Gastrocnemius medialis (tissue), 4 donors: ENCODE results near the gene ATXN10. TPM values are rescaled to one million over a fixed set of nuclear protein-coding genes. Genes with fewer than 3 reads are reported as not detected.
A peak's percentile ranks its signal among the peaks of the same experiment; 100 is the strongest.

Experiments
- ATAC-seq, 2 donors: fragments of 150-250 bp; one replicate each; pipeline ENCODE4 v1.9.1; 2016
- DNase-seq, 2 donors: peaks; one replicate each; pipeline ENCODE4 v3.0.0-alpha.2; 2019
- H3K27ac ChIP-seq, 4 donors: fragments of 200-600 bp; sonication (generic); 1 replicate in 1 of 4; 2 replicates in 3 of 4; pipeline ENCODE4 v1.5.1; 2016 to 2018; ENCODE audit warnings: mild to moderate bottlenecking in 2 of 4, moderate library complexity in 1 of 4
- H3K27me3 ChIP-seq, 3 donors: fragments of 200-600 bp; sonication (generic) in 2 of 3; 1 replicate in 1 of 3; 2 replicates in 2 of 3; pipeline versions ENCODE4 v1.5.1 to v1.6.0; 2016 to 2019; ENCODE audit warnings: mild to moderate bottlenecking in 1 of 3, moderate library complexity in 1 of 3
- H3K36me3 ChIP-seq, 2 donors: fragments of 200-600 bp; sonication (generic) in 1 of 2; one replicate each; pipeline ENCODE4 v1.5.1; 2017 to 2018
- H3K4me1 ChIP-seq, 2 donors: fragments of 200-600 bp; sonication (generic) in 1 of 2; one replicate each; pipeline ENCODE4 v1.5.1; 2016 to 2017; ENCODE audit warnings: mild to moderate bottlenecking in 2 of 2
- H3K4me3 ChIP-seq, 4 donors: fragments of 200-600 bp; sonication (generic) in 3 of 4; 1 replicate in 1 of 4; 2 replicates in 3 of 4; pipeline ENCODE4 v1.5.1; 2016 to 2019; ENCODE audit warnings: mild to moderate bottlenecking in 2 of 4
- H3K9me3 ChIP-seq, 3 donors: fragments of 200-600 bp; sonication (generic) in 2 of 3; 1 replicate in 1 of 3; 2 replicates in 2 of 3; pipeline ENCODE4 v1.5.1; 2016 to 2019
- POLR2A ChIP-seq, 2 donors: fragments of 450-650 bp; IDR thresholded peaks; one replicate each; pipeline ENCODE4 v1.6.1; 2017; ENCODE audit warnings: antibody characterized with exemption in 2 of 2, mild to moderate bottlenecking in 2 of 2, moderate library complexity in 2 of 2
- in situ Hi-C, 4 donors: fragments of 200-750 bp; cut with MboI; loops; one replicate each; pipeline versions ENCODE4 v1.15.0 to v1.8.0; 2017; ENCODE audit warnings: low sequenced_read_pairs in 4 of 4
- intact Hi-C: fragments of 100-400 bp; cut with DNase I; formaldehyde crosslinking; loops from one replicate; pipeline ENCODE4 v1.15.1; 2023; ENCODE audit warnings: low total_unique reads
- total RNA-seq, 4 donors: library from RNA; depleted of rRNA; stranded (reverse); fragments of >200 nt; gene quantifications; one replicate each; pipeline versions ENCODE4 v1.1.0 to v1.2.3, GENCODE V29; 2016
- TF ChIP-seq, protein P1 (sequence below), 5 experiments: fragments of 450-650 bp in 3 of 5; fragments of 200-600 bp in 2 of 5; sonication (generic) in 2 of 5; IDR thresholded peaks in 4 of 5; conservative IDR thresholded peaks in 1 of 5; 1 replicate in 4 of 5; 2 replicates in 1 of 5; pipeline ENCODE4 v1.5.1; 2016 to 2019; ENCODE audit warnings: antibody characterized with exemption in 5 of 5, mild to moderate bottlenecking in 3 of 5, moderate library complexity in 3 of 5

ATXN10 gene
- total RNA-seq, 4 donors from 2014 or later = 52.9 to 98.9 (median 78.5) TPM

DNA sequence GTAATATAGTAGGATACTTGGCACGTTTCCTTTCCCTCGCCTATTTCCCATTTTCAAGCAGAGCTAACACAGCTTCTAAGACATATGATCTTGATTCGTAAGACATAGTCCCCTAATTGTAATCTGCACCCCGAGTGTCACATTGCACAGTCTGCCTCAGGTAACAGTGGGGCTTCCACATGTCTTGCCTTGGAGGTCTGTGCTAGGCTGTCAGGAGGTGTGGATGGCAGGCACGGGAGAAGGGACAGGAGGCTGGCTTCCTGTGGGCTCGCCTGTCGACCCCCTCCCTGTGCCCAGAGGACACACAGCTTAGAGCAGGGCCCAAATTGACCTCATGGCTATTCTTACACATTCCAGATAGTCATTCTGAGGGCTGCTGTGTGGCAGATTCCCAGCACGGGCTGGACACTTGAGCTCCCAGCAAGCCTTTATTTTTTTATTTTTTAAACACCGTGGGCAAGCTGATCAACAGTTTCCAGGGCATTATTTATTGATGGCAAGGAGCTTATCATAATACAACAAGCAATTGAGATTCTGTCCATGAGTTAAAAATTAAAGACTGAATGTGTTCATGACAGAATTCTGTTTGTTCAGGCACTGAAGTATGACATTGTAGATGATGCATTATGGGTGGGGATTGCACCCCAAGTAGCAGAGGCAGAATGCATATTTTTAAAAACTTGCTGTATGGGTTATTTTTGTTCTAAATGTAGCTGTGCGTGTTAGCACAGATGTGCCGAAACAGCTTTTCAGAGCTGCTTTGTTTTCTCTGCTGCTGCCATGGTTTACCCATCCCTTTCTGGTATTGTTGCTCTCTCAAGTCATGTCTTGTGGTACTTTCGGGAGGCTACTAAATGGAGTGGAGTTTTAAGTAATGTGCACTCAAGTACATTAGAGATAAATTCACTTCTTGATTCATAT is 113.0 kb downstream of the ATXN10 start:
- peaks cover 31 to 33% of the 10 kb centered on the region in 2 donors for H3K4me1 ChIP-seq
- no peaks in the 10 kb centered on the region for H3K27me3 ChIP-seq
- no peaks in the 10 kb centered on the region for H3K36me3 ChIP-seq
- in situ Hi-C loops = no loop called here
- no peak for TF ChIP-seq POLR2A (IDR thresholded peaks at IDR 0.05)
- TF ChIP-seq, protein P1, sequence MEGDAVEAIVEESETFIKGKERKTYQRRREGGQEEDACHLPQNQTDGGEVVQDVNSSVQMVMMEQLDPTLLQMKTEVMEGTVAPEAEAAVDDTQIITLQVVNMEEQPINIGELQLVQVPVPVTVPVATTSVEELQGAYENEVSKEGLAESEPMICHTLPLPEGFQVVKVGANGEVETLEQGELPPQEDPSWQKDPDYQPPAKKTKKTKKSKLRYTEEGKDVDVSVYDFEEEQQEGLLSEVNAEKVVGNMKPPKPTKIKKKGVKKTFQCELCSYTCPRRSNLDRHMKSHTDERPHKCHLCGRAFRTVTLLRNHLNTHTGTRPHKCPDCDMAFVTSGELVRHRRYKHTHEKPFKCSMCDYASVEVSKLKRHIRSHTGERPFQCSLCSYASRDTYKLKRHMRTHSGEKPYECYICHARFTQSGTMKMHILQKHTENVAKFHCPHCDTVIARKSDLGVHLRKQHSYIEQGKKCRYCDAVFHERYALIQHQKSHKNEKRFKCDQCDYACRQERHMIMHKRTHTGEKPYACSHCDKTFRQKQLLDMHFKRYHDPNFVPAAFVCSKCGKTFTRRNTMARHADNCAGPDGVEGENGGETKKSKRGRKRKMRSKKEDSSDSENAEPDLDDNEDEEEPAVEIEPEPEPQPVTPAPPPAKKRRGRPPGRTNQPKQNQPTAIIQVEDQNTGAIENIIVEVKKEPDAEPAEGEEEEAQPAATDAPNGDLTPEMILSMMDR (IDR thresholded peaks at IDR 0.05 in 4 of 5, conservative IDR thresholded peaks at IDR 0.05 in 1 of 5) = no peak
- H3K27ac ChIP-seq = peak overlapping the region in 3 of 4 donors; percentile 17 to 62 (median 52)
- peak in 1 of 2 donors; percentile 16 for DNase-seq
- H3K4me3 ChIP-seq = no peak overlapping the region
- H3K9me3 ChIP-seq = no peaks in the 10 kb centered on the region
- intact Hi-C loops = no loop called here
- peak; percentile 18 to 45 for ATAC-seq

DNA sequence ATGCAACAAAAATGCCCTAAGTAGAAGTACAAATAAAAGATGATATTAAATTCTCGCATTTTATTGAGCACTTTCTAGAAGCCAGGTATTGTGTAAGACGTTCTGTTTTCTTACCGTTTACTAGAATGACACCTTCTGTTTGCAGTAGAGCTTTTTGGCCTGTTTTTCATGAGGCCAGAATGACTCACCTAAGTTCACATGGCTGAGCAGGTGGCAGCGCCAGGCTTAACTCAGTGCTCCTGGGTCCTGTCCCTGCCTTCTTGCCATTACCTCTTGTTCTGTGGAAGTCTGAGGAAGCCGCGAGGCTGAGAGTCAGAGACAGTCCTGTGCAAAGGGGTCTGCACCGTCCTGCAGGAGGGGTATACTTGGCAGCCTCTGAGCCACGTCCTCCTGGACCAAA is 113.8 kb downstream of the ATXN10 start:
- no peak overlapping the region for H3K4me3 ChIP-seq
- DNase-seq = peak; percentile 45 to 60
- peak overlapping the region in 1 of 4 donors; percentile 62 for H3K27ac ChIP-seq
- H3K27me3 ChIP-seq = no peaks in the 10 kb centered on the region
- in situ Hi-C loops = no loop called here
- peak; percentile 86 to 88 for ATAC-seq
- intact Hi-C loops = no loop called here
- no peaks in the 10 kb centered on the region for H3K36me3 ChIP-seq
- no peak for TF ChIP-seq POLR2A (IDR thresholded peaks at IDR 0.05)
- TF ChIP-seq, protein P1 (IDR thresholded peaks at IDR 0.05 in 4 of 5, conservative IDR thresholded peaks at IDR 0.05 in 1 of 5) = no peak
- H3K9me3 ChIP-seq = no peaks in the 10 kb centered on the region
- peaks cover 31 to 33% of the 10 kb centered on the region in 2 donors for H3K4me1 ChIP-seq

DNA sequence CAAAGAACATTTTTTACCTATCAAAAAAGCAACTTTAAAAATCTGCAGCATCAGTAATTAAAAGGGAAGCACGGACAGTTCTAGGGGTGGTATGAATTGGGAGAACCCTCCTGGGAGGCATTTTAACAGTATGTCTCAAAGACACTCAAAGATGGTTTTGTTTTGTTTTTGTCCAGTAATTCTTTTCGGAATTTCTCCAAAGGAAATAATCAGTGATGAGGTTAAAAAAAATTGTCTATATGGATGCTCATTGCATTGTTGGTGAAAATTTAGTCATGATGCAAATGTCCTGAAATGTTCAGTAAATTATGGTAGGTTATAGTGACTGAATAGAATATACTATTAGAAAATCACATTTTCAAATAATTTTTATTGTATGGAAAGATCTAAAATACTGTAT is 115.1 kb downstream of the ATXN10 start:
- TF ChIP-seq, protein P1 (IDR thresholded peaks at IDR 0.05 in 4 of 5, conservative IDR thresholded peaks at IDR 0.05 in 1 of 5) = no peak
- no peak for TF ChIP-seq POLR2A (IDR thresholded peaks at IDR 0.05)
- Histone ChIP-seq H3K4me3 (no peak overlapping the region), H3K27ac (no peak overlapping the region), H3K36me3 (no peaks in the 10 kb centered on the region), H3K9me3 (no peaks in the 10 kb centered on the region), H3K4me1 (peaks cover 31 to 33% of the 10 kb centered on the region in 2 donors), H3K27me3 (no peaks in the 10 kb centered on the region)
- DNase-seq (no peak), ATAC-seq (no peak)
- intact Hi-C loops (no loop called here), in situ Hi-C loops (no loop called here)

DNA sequence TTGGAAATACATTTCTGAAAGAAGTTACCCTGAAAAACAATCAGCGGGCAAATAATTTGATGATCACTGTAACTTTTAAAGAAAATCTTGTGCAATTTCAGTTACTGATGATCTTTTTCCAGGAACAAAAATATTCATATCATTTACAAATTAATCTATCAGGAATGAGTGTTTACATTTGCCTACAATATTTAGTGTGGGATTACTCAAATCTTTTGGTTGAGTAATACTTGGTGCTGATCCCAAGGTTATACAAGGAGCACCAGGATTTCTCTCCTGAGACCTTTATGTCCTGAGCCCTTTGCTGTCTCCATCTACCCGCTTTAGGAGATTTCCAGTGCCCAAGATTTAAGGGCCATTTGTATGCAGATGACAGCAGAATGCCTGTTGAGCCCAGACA is 116.1 kb downstream of the ATXN10 start:
- Histone ChIP-seq H3K4me1 (peaks cover 31 to 33% of the 10 kb centered on the region in 2 donors), H3K27me3 (no peaks in the 10 kb centered on the region), H3K4me3 (no peak overlapping the region), H3K27ac (no peak overlapping the region), H3K36me3 (no peaks in the 10 kb centered on the region), H3K9me3 (no peaks in the 10 kb centered on the region)
- intact Hi-C loops = no loop called here
- in situ Hi-C loops = no loop called here
- TF ChIP-seq, protein P1 (IDR thresholded peaks at IDR 0.05 in 4 of 5, conservative IDR thresholded peaks at IDR 0.05 in 1 of 5) = no peak
- TF ChIP-seq POLR2A (IDR thresholded peaks at IDR 0.05) = no peak
- ATAC-seq = no peak
- DNase-seq = no peak
